GM10266 (cell line): ENCODE data around the gene EVI2A.
"Not testable (repeated sequence)": the region's sequence is repeated elsewhere in the genome, so short reads cannot be mapped to it uniquely, and the experiment has no call there.

Experiments
- DNase-seq: peaks from one replicate; pipeline ENCODE4 v3.0.0; 2012; ENCODE audit errors: extremely low spot score
- TF ChIP-seq, protein P1 (sequence below): IDR thresholded peaks from 2 replicates; pipeline ENCODE4 v1.5.1; 2012; ENCODE audit warnings: mild to moderate bottlenecking, low read depth; ENCODE audit not compliant: control insufficient read depth, insufficient read depth; ENCODE audit errors: missing control alignments

EVI2A gene

DNA sequence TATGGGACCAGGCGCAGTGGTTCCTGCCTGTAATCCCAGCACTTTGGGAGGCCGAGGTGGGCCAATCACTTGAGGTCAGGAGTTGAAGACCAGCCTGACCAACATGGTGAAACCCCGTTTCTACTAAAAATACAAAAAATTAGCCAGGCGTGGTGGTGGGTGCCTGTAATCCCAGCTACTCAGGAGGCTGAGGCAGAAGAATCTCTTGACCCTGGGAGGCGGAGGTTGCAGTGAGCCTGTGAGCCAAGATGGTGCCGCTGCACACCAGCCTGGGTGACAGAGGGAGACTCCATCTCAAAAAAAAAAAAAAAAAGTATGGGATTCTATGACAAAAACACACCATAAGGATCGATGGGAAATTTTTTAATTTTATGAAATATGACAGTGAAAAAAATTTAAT is 9.2 kb downstream of the EVI2A start:
- DNase-seq: not testable (repeated sequence)
- TF ChIP-seq, protein P1, sequence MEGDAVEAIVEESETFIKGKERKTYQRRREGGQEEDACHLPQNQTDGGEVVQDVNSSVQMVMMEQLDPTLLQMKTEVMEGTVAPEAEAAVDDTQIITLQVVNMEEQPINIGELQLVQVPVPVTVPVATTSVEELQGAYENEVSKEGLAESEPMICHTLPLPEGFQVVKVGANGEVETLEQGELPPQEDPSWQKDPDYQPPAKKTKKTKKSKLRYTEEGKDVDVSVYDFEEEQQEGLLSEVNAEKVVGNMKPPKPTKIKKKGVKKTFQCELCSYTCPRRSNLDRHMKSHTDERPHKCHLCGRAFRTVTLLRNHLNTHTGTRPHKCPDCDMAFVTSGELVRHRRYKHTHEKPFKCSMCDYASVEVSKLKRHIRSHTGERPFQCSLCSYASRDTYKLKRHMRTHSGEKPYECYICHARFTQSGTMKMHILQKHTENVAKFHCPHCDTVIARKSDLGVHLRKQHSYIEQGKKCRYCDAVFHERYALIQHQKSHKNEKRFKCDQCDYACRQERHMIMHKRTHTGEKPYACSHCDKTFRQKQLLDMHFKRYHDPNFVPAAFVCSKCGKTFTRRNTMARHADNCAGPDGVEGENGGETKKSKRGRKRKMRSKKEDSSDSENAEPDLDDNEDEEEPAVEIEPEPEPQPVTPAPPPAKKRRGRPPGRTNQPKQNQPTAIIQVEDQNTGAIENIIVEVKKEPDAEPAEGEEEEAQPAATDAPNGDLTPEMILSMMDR: peak; percentile 30

DNA sequence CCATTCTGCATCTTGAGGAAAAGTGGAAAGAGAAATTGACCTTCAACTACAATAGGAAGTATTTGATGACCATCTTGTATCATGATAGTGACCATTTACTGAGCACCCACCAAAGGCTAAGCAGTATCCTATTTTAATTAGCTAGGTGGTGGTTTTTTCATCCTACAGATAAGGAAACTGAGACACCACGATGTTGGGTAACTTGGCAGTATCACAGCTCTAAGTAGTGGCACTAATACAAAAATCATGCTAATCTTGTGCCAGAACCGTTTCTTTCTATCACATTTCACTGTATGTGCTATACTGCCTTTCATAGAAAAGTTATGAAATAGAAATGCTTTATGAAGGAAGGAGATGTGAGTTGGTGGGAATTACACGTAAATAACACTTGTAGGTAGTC is 9.9 kb downstream of the EVI2A start:
- no peak for DNase-seq
- TF ChIP-seq, protein P1: no peak

DNA sequence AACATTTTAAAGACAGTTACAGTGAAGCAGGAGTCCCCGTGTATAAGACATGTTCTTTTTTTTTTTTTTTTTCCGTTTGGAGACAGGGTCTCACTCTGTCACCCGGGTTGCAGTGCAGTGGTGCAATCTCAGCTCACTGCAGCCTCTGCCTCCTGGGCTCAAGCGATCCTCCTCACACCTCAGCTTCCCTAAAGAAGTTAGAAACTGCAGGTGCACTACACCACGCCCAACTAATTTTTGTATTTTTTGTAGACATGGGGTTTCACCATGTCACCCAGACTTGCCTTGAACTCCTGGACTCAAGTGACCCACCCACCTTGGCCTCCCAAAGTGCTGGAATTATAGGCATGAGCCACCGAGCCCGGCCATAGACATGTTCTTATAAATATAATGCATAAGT is 10.5 kb downstream of the EVI2A start:
- DNase-seq: no peak
- TF ChIP-seq, protein P1: no peak

DNA sequence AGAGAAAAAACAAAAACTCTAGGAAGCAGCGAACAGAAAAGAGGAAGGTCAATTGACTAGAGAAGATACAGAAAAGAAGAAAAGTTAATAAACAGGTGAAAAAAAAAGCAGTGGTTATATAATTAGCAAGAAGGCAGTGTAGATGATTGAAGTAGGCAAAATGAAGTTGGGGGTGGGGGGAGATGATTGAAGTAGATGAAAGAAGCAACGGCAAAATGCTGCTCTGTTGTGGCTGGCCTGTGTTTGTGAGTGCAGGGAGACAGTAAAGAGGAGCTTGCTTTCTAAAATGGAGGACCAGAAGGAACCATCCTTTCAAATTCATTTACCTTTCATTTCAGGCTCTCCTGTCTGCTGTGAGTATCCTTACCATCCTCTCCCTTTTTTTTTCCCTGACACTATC is 11.2 kb downstream of the EVI2A start:
- TF ChIP-seq, protein P1: no peak
- DNase-seq: no peak

DNA sequence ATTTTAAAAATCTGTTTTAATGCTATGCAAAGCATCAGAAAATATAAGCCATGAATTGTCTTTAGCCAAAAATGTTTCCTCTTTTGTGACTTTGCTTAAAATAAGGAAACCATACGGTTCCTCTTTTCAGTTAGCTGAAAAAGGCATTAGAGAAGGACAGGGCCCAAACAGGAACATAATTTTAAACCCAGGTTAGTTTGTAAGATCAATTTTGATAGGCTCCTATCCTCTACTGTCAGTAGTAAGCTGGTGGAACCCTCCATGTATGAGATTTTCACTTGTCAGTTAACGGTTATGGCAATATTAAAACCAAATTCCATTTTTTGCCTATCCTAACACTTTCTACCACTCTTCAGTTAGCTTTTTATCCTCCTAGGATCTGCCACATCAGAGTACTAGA is 11.9 kb downstream of the EVI2A start:
- TF ChIP-seq, protein P1: no peak
- peak; percentile 43 for DNase-seq

DNA sequence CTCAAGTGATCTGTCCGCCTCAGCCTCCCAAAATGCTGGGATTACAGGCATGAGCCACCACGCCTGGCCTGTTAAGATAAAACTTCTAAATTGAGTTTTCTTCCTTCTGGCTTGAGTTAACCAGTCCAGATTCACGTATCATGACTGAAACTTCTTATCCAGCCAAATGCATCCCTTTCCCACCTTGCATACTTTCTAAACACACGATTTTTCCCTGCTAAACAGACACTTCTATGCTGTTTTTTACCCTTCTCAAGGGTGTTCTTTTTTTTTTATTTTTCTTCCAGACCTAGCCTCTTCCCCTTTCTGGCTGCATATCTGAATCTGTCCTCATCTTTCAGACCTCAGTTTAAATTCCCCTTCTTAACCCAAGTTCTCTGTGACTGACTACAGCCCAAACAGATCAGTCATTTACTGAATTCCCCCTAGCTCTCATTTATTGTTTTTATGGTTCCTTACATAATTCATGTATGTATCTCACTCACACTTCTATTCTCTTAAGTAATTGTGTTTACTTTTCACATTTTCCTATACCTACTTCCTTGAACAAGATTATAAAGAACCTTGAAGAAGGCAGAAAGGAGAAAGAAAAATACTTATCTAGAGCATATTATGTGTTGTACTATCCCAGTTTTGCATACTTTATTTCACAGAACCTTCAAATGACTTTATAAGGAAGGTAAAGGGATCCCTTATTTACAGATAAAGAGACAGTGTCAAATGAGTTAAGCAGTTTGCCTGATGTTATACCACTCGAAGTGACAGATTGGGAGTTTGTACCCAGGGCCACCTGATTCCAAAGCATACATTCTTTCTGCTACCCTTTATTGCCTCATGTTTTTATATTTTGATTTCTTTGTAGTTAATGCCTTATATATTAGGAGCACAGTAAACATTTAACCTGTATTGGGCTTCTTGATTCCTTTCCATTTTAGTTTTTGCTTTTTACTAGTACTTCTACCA is 12.8 kb downstream of the EVI2A start:
- TF ChIP-seq, protein P1: no peak
- peak; percentile 32 for DNase-seq

DNA sequence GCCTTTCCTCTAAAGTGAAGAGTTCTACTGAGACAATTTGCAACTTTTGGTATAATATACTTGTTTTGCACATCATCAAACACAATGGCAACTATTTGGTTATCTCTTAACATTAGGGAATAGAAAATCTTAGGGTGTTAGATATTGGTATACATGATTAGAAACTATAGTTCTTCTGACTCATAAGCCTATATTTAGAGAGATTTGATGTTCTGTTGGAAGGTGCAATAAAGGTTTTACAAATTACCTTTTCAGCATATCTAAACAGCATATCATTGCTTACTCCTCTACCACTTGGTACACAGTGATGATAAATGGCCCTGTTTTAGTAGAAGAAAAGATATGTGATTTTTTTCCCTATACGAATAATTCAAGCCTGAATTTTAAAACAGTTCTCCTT is 13.8 kb downstream of the EVI2A start:
- TF ChIP-seq, protein P1: no peak
- DNase-seq: no peak
